Vagina (tissue), 1 donor: ENCODE measurements around the gene OR2T6. TPM values are rescaled to one million over a fixed set of nuclear protein-coding genes. Genes with fewer than 3 reads are reported as not detected.

Source experiments
- total RNA-seq: library from RNA; depleted of rRNA; stranded (reverse); fragments of >200 nt; gene quantifications from one replicate; pipeline ENCODE4 v1.2.3, GENCODE V29; 2016

The OR2T6 gene
- total RNA-seq, 1 donor from 2014 or later = not detected

Other genes starting within 250 kb of the OR2T6 start
- gene OR2M5, start 230.6 kb upstream of the OR2T6 start, total RNA-seq = not detected
- not detected for gene OR2M2, start 200.9 kb upstream of the OR2T6 start, total RNA-seq
- not detected for gene OR2M3, start 178.5 kb upstream of the OR2T6 start, total RNA-seq
- gene OR2M4, start 144.3 kb upstream of the OR2T6 start, total RNA-seq = not detected
- gene OR2T33, start 97.8 kb upstream of the OR2T6 start, total RNA-seq = not detected
- gene OR2T12, start 72.3 kb upstream of the OR2T6 start, total RNA-seq = not detected
- not detected for gene OR2M7, start 51.2 kb upstream of the OR2T6 start, total RNA-seq
- gene OR14C36, start 27.0 kb upstream of the OR2T6 start, total RNA-seq = not detected
- not detected for gene OR2T4, start 14.1 kb upstream of the OR2T6 start, total RNA-seq
- gene OR2T1, start 27.3 kb downstream of the OR2T6 start, total RNA-seq = not detected
- gene OR2T2, start 69.9 kb downstream of the OR2T6 start, total RNA-seq = not detected
- gene OR2T3, start 97.6 kb downstream of the OR2T6 start, total RNA-seq = not detected
- gene OR2T5, start 112.8 kb downstream of the OR2T6 start, total RNA-seq = not detected
- not detected for gene OR2G6, start 132.3 kb downstream of the OR2T6 start, total RNA-seq
- gene OR2T29, start 187.0 kb downstream of the OR2T6 start, total RNA-seq = not detected
- gene OR2T34, start 199.0 kb downstream of the OR2T6 start, total RNA-seq = not detected
- not detected for gene OR2T10, start 222.0 kb downstream of the OR2T6 start, total RNA-seq